CD4-positive, alpha-beta T cell (primary cell): ENCODE measurements around the gene CAMKK2. TPM values are rescaled to one million over a fixed set of nuclear protein-coding genes. Genes with fewer than 3 reads are reported as not detected.
"Not testable (repeated sequence)": the region's sequence is repeated elsewhere in the genome, so short reads cannot be mapped to it uniquely, and the experiment has no call there.

Source experiments
- ATAC-seq: fragments of 200-7000 bp; cut with Tn5 transposase; one replicate; pipeline ENCODE4 v1.10.0; 2022; ENCODE audit warnings: mild to moderate bottlenecking; ENCODE audit not compliant: poor library complexity
- CTCF ChIA-PET: fragments of 350-600 bp; sonication (Branson Sonifier 250); formaldehyde crosslinking; loops from one replicate; lab custom pipeline; 2021; ENCODE audit warnings: antibody characterized with exemption, inconsistent platforms; lab: Charles Lee
- POLR2A ChIA-PET: fragments of 350-600 bp; sonication (Branson Sonifier 250); formaldehyde crosslinking; loops from one replicate; lab custom pipeline; 2021; ENCODE audit warnings: antibody characterized with exemption, inconsistent platforms; lab: Charles Lee
- DNase-seq, 14 experiments: peaks; one replicate each; pipeline ENCODE4 v3.0.0-alpha.2; 2013 to 2020; ENCODE audit warnings: mixed read lengths in 2 of 14
- H3K27ac ChIP-seq, 2 donors: one replicate each; pipeline versions ENCODE4 v1.5.1 to v1.7.0; 2013; ENCODE audit warnings: low read length in 2 of 2, low read depth in 1 of 2, mild to moderate bottlenecking in 1 of 2
- H3K27me3 ChIP-seq, 2 experiments: 1 replicate in 1 of 2; 2 replicates in 1 of 2; pipeline versions ENCODE4 v1.6.1 to v1.7.0; 2013; ENCODE audit warnings: low read length in 2 of 2, control low read depth in 1 of 2, mild to moderate bottlenecking in 1 of 2, moderate library complexity in 1 of 2; ENCODE audit not compliant: insufficient read depth in 2 of 2, control insufficient read depth in 1 of 2
- H3K36me3 ChIP-seq: one replicate; pipeline ENCODE4 v1.6.1; 2013; ENCODE audit warnings: low read length, control low read depth; ENCODE audit not compliant: insufficient read depth
- H3K4me1 ChIP-seq: one replicate; pipeline ENCODE4 v1.6.1; 2013; ENCODE audit warnings: low read length, control low read depth; ENCODE audit not compliant: insufficient read depth
- H3K4me3 ChIP-seq: one replicate; pipeline ENCODE4 v1.5.1; 2013; ENCODE audit warnings: mild to moderate bottlenecking, low read length, moderate library complexity
- H3K9me3 ChIP-seq, 2 experiments: 1 replicate in 1 of 2; 2 replicates in 1 of 2; pipeline versions ENCODE4 v1.6.1 to v1.7.0; 2013; ENCODE audit warnings: low read length in 2 of 2, mild to moderate bottlenecking in 2 of 2, control low read depth in 1 of 2, moderate library complexity in 1 of 2; ENCODE audit not compliant: control insufficient read depth in 1 of 2, insufficient read depth in 1 of 2
- H3K27ac Mint-ChIP-seq: one replicate; pipeline ENCODE4 v1.8.0; 2020; ENCODE audit warnings: mixed read lengths
- H3K27me3 Mint-ChIP-seq: one replicate; pipeline ENCODE4 v1.8.0; 2021; ENCODE audit warnings: mixed read lengths
- H3K36me3 Mint-ChIP-seq: one replicate; pipeline ENCODE4 v1.8.0; 2021; ENCODE audit warnings: low read depth, mixed read lengths
- H3K4me1 Mint-ChIP-seq: one replicate; pipeline ENCODE4 v1.8.0; 2021; ENCODE audit warnings: low read depth, mixed read lengths
- H3K4me3 Mint-ChIP-seq: one replicate; pipeline ENCODE4 v1.8.0; 2020; ENCODE audit warnings: mild to moderate bottlenecking, mixed read lengths
- H3K9me3 Mint-ChIP-seq: one replicate; pipeline ENCODE4 v1.8.0; 2020; ENCODE audit warnings: mixed read lengths
- CTCF ChIP-seq: fragments of 200-600 bp; IDR thresholded peaks from one replicate; pipeline ENCODE4 v1.8.0; 2022; ENCODE audit warnings: antibody characterized with exemption, mild to moderate bottlenecking
- intact Hi-C, 2 experiments: fragments of 100-400 bp; cut with DNase I in 1 of 2; cut with micrococcal nuclease in 1 of 2; formaldehyde crosslinking; loops; one replicate each; pipeline versions ENCODE4 v1.15.1 to v1.9.0; 2023 to 2025; cut with DNase I, micrococcal nuclease
- total RNA-seq, 174 experiments: library from RNA in 2 of 174; stranded (reverse) in 2 of 174; gene quantifications; one replicate each; pipeline ENCODE4 v1.2.3 and lab custom pipeline; 2021 to 2026

The CAMKK2 gene
- total RNA-seq, 2 experiments from 2014 or later = 6.7 to 6.8 TPM

GRCh38 chr12:121259074-121259473 lies 37.4 kb downstream of the CAMKK2 start:
- POLR2A ChIA-PET = no interaction called here
- H3K9me3 ChIP-seq = no peaks in the 10 kb centered on the region
- Mint-ChIP-seq H3K9me3 (no peaks in the 10 kb centered on the region), H3K4me3 (no peak overlapping the region), H3K36me3 (peaks cover 59% of the 10 kb centered on the region), H3K27ac (no peak overlapping the region), H3K4me1 (no peaks in the 10 kb centered on the region), H3K27me3 (no peaks in the 10 kb centered on the region)
- TF ChIP-seq CTCF = no peak
- DNase-seq (no peak), ATAC-seq (no peak)
- no peak overlapping the region for H3K27ac ChIP-seq
- H3K4me3 ChIP-seq = no peak overlapping the region
- intact Hi-C loops = no loop called here
- CTCF ChIA-PET = no interaction called here
- no peaks in the 10 kb centered on the region for H3K27me3 ChIP-seq
- peaks cover 37% of the 10 kb centered on the region for H3K36me3 ChIP-seq
- H3K4me1 ChIP-seq = no peaks in the 10 kb centered on the region

GRCh38 chr12:121257704-121258449 lies 38.6 kb downstream of the CAMKK2 start:
- H3K9me3 Mint-ChIP-seq, H3K4me1 Mint-ChIP-seq, H3K4me3 Mint-ChIP-seq, DNase-seq, H3K27ac ChIP-seq, ATAC-seq, H3K4me1 ChIP-seq, H3K9me3 ChIP-seq, intact Hi-C loops, H3K27me3 ChIP-seq, H3K4me3 ChIP-seq, POLR2A ChIA-PET, H3K27ac Mint-ChIP-seq, H3K27me3 Mint-ChIP-seq, CTCF ChIA-PET: not testable (repeated sequence)
- peaks cover 64% of the 10 kb centered on the region for H3K36me3 Mint-ChIP-seq
- H3K36me3 ChIP-seq = peaks cover 35% of the 10 kb centered on the region

GRCh38 chr12:121255433-121255832 lies 41.1 kb downstream of the CAMKK2 start:
- CTCF ChIA-PET = no interaction called here
- intact Hi-C loops = no loop called here
- POLR2A ChIA-PET = no interaction called here
- no peak for TF ChIP-seq CTCF
- Histone ChIP-seq H3K9me3 (no peaks in the 10 kb centered on the region), H3K36me3 (peaks cover 34% of the 10 kb centered on the region), H3K27me3 (no peaks in the 10 kb centered on the region), H3K4me3 (no peak overlapping the region), H3K4me1 (no peaks in the 10 kb centered on the region), H3K27ac (no peak overlapping the region)
- Mint-ChIP-seq H3K4me1 (no peaks in the 10 kb centered on the region), H3K27ac (no peak overlapping the region), H3K36me3 (peaks cover 71% of the 10 kb centered on the region), H3K9me3 (no peaks in the 10 kb centered on the region), H3K27me3 (no peaks in the 10 kb centered on the region), H3K4me3 (no peak overlapping the region)
- DNase-seq = no peak
- ATAC-seq = no peak
